Central memory CD8-positive, alpha-beta T cell (primary cell): ENCODE measurements around the gene NGRN.
"Not testable (repeated sequence)": the region's sequence is repeated elsewhere in the genome, so short reads cannot be mapped to it uniquely, and the experiment has no call there.

Experiments used
- ATAC-seq: fragments of 150-1000 bp; cut with Tn5 transposase; replicated peaks from 2 replicates; pipeline ENCODE4 v1.10.0; 2022; ENCODE audit warnings: mild to moderate bottlenecking, moderate FRiP score, moderate number of reproducible peaks; ENCODE audit not compliant: poor library complexity, severe bottlenecking; ENCODE audit errors: extremely low read depth
- DNase-seq, 2 donors: peaks; one replicate each; pipeline ENCODE4 v3.0.0; 2021; ENCODE audit warnings: low spot score in 2 of 2
- H3K27ac Mint-ChIP-seq: one replicate; pipeline ENCODE4 v1.8.0; 2022; ENCODE audit warnings: low read depth, mild to moderate bottlenecking, moderate library complexity, mixed read lengths
- H3K27me3 Mint-ChIP-seq: one replicate; pipeline ENCODE4 v1.8.0; 2022; ENCODE audit warnings: mixed read lengths
- H3K36me3 Mint-ChIP-seq: one replicate; pipeline ENCODE4 v1.8.0; 2022; ENCODE audit warnings: mild to moderate bottlenecking, moderate library complexity, mixed read lengths; ENCODE audit not compliant: insufficient read depth
- H3K4me1 Mint-ChIP-seq: one replicate; pipeline ENCODE4 v1.8.0; 2022; ENCODE audit warnings: mixed read lengths
- H3K4me3 Mint-ChIP-seq: one replicate; pipeline ENCODE4 v1.8.0; 2022; ENCODE audit warnings: mild to moderate bottlenecking, moderate library complexity, mixed read lengths
- H3K9me3 Mint-ChIP-seq: one replicate; pipeline ENCODE4 v1.8.0; 2022; ENCODE audit warnings: mixed read lengths

The NGRN gene

DNA sequence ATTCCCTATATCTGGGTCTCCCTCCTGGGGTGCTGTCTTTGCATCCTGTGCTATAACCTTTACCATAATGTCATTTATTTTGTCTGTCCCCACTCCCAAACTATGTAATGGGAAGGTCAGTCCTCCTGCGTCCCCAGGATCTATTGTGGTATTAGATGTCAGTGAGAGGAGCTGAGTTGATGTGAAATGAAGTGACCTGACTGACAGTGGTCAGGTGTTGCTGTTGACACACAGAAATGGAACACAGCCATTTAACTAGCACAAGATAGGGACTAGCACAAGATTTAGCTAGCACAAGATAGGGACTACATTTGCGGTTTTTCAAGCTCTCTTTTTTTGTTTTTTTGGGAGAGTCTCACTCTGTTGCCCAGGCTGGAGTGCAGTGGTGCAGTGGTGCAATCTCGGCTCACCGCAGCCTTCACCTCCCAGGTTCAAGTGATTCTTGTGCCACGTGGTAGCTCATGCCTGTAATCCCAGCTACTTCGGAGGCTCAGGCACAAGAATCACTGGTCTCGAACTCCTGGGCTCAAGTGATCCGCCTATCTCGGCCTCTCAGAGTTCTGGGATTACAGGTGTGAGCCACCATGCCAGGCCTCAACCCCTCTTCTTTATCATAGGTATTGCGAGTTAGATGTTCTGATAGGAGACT, 5.2 kb downstream of the NGRN start:
- Mint-ChIP-seq H3K4me1 (peaks cover 67% of the 10 kb centered on the region), H3K27me3 (no peaks in the 10 kb centered on the region), H3K4me3 (peak overlapping the region; percentile 29), H3K36me3 (peaks cover 57% of the 10 kb centered on the region), H3K27ac (peak overlapping the region; percentile 74), H3K9me3 (no peaks in the 10 kb centered on the region)
- DNase-seq (no peak), ATAC-seq (no peak)

DNA sequence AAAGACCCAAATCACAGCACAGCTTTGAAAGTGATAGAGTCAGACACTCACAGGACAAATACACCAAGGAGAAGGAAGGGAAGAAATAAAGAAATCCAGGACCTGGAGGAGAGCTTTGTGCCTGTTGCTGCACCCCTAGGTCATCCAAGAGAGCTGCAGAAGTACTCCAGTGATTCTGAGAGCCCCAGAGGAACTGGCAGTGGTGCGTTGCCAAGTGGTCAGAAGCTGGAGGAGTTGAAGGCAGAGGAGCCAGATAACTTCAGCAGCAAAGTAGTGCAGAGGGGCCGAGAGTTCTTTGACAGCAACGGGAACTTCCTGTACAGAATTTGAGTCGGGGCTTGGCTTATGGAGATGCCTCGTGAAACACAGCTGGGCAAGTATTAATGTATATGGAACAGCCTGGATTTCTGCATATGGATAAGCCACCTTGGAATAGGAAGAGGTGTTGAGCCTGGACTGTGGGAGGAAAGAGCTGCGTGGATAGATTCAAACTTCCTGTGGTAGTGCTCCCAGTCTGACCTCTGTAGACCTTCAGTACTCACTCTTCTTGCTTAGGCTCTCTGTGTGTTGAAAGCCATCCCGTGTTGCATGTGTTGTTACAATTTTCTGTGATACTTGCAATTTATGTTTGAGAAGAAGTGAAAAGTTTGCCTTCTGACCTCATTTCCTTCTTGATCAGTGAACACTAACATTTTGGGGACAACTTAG, 6.1 kb downstream of the NGRN start:
- peaks cover 63% of the 10 kb centered on the region for H3K4me1 Mint-ChIP-seq
- no peaks in the 10 kb centered on the region for H3K27me3 Mint-ChIP-seq
- no peak for DNase-seq
- ATAC-seq, result no peak
- H3K9me3 Mint-ChIP-seq, result no peaks in the 10 kb centered on the region
- peak overlapping the region; percentile 48 for H3K27ac Mint-ChIP-seq
- H3K4me3 Mint-ChIP-seq, result no peak overlapping the region
- peaks cover 49% of the 10 kb centered on the region for H3K36me3 Mint-ChIP-seq

DNA sequence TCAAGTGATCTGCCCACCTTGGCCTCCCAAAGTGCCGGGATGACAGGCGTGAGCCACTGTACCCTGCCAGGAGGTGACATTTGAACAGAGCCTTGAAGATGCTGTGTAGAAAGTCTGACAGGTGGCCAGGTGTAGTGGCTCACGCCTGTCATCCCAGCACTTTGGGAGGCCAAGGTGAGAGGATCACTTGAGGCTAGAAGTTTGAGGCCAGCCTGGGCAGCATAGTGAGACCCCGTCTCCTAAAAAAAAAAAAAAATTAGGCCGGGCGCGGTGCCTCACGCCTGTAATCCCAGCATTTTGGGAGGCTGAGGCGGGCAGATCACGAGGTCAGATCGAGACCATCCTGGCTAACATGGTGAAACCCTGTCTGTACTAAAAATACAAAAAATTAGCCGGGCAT, 13.0 kb downstream of the NGRN start:
- Mint-ChIP-seq H3K4me1 (peaks cover 11% of the 10 kb centered on the region), H3K36me3 (peaks cover 18% of the 10 kb centered on the region)
- not testable (repeated sequence) for H3K27me3 Mint-ChIP-seq, H3K27ac Mint-ChIP-seq, ATAC-seq, DNase-seq, H3K4me3 Mint-ChIP-seq, H3K9me3 Mint-ChIP-seq

DNA sequence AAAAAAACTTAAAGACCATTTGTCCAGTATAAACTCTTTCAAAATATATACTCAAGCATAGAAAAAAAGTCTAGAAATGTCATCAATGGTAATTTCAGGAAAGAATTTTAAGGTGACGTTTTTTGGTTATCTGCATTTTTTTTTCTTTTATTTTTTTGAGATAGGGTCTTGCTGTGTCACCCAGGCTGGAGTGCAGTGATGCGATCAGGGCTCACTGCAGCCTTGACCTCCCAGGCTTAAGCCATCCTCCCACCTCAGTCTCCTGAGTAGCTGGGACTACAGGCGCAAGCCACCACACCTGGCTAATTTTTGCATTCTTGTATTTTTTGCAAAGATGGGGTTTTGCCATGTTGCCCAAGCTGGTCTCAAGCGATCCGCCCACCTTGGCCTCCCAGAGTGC, 15.3 kb downstream of the NGRN start:
- not testable (repeated sequence) for H3K36me3 Mint-ChIP-seq, H3K27me3 Mint-ChIP-seq, H3K4me1 Mint-ChIP-seq, H3K27ac Mint-ChIP-seq, H3K4me3 Mint-ChIP-seq, ATAC-seq, DNase-seq, H3K9me3 Mint-ChIP-seq

DNA sequence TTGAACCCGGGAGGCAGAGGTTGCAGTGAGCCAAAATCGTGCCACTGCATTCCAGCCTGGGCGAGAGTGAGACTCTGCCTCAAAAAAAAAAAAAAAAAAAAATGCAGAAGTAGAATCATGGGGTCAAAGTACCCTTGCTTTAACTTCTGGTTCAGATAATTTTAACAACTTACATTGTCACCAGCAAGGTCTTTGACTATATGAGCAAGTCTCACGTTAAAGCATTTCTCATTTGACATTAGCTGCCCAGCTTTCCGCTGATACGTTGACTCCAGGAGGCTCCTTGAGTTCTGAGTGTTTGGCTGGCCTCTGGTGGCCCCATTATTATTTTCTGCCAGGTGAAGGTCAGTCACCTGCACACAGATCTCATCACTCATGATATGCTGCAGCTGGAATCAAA, 16.2 kb downstream of the NGRN start:
- H3K9me3 Mint-ChIP-seq, H3K27me3 Mint-ChIP-seq, H3K36me3 Mint-ChIP-seq, H3K27ac Mint-ChIP-seq, H3K4me1 Mint-ChIP-seq, ATAC-seq, DNase-seq, H3K4me3 Mint-ChIP-seq: not testable (repeated sequence)

DNA sequence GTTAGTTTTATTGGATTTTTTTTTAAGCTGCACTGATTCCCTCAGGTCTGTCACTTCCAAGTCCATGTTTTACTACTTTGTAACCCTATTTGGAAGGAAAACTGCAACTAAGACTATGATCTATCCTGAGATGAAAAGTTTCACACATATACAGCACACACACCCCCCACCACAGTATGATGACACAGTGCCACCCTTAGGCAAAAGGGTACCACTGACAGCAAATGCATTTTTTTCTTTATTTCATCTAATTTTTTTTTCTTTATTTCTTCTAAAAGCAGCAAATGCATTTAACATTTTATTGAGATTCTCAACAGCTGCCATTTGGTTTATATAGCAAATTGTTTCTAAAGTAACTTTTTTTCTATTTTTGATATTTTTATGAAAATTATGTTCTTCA, 21.2 kb downstream of the NGRN start:
- no peak for DNase-seq
- Mint-ChIP-seq H3K4me3 (no peak overlapping the region), H3K4me1 (no peaks in the 10 kb centered on the region), H3K27ac (no peak overlapping the region), H3K27me3 (no peaks in the 10 kb centered on the region), H3K36me3 (no peaks in the 10 kb centered on the region), H3K9me3 (no peaks in the 10 kb centered on the region)
- ATAC-seq, result peak; percentile 56

DNA sequence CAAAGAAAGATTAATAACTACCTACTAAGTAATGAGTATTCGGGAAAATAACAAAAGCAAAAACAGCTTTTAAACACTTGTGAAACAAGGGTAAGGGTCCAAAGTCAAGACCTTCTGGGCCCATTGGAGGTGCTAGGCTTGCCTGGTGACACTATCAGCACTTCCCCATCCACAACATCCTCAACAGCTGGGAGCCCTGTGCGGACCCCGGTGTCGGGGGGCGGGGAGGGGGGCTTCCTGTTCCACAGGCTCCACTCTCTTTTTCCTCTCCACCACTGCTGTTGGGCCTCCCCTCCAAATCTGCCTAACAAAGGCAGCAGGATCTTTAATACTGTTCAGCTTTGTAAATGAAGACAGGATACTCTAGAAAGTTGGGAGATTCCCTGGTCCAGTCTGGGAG, 21.6 kb downstream of the NGRN start:
- DNase-seq (no peak), ATAC-seq (no peak)
- Mint-ChIP-seq H3K36me3 (no peaks in the 10 kb centered on the region), H3K27me3 (no peaks in the 10 kb centered on the region), H3K27ac (no peak overlapping the region), H3K9me3 (no peaks in the 10 kb centered on the region), H3K4me3 (no peak overlapping the region), H3K4me1 (no peaks in the 10 kb centered on the region)

DNA sequence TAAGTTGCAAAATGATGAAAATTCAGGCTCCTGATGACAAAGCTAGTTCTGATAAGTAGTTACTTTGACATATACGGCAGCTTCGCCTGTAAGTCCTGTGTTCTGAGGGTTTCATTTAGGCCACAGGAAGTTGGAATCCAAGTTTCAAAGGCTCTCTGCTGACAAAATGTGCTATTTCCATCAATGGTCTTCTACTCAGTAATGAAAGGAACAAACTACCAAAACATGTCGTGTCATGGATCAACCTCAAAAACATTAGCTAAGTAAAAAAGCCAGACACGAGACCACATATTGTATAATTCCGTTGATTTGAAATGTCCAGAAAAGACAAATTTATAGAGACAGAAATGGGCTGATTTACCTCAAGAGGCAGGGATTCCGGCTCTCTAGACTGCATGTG, 22.5 kb downstream of the NGRN start:
- Mint-ChIP-seq H3K9me3 (no peaks in the 10 kb centered on the region), H3K27ac (no peak overlapping the region)

DNA sequence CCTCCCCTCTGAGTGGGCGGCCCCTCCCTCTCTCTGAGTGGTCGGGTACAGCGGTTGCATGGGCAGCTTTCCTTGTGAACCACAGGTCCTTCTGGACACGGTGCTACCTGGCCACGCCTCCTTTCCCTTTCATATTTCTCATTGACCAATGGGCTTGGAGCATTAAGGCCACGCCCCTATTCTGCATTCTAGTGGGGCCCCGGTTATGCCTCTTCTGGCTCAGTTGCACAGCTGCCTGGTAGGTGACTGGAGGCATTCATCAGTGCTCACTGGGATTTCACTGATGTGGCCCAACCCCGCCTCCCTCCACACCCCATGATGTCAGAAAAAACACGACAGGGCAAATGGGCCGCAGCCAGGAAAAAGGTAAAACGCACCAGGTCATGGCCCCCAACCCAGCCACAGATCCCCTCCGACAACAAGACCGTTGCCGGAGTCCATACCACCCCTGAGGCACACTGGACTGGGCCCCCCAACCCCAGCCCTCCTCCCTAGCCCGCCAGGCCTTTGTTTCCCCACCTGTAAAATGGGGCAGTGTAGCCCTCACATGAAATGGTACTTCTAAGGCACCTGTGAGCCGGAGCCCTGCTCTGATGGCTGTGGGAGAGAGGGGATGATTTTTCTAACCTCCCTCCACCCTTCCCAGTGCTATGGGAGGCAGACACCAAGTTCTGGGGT, 26.3 kb downstream of the NGRN start:
- ATAC-seq (no peak), DNase-seq (no peak)
- H3K9me3 Mint-ChIP-seq, result no peaks in the 10 kb centered on the region
- H3K4me1 Mint-ChIP-seq, result peaks cover 9% of the 10 kb centered on the region
- no peaks in the 10 kb centered on the region for H3K36me3 Mint-ChIP-seq
- no peak overlapping the region for H3K4me3 Mint-ChIP-seq
- no peaks in the 10 kb centered on the region for H3K27me3 Mint-ChIP-seq
- H3K27ac Mint-ChIP-seq, result no peak overlapping the region

More for the DNA sequence above, 22.5 kb downstream of the NGRN start:
- H3K36me3 Mint-ChIP-seq, result no peaks in the 10 kb centered on the region
- H3K27me3 Mint-ChIP-seq, result no peaks in the 10 kb centered on the region
- DNase-seq, result no peak
- H3K4me1 Mint-ChIP-seq, result no peaks in the 10 kb centered on the region
- no peak for ATAC-seq
- no peak overlapping the region for H3K4me3 Mint-ChIP-seq

DNA sequence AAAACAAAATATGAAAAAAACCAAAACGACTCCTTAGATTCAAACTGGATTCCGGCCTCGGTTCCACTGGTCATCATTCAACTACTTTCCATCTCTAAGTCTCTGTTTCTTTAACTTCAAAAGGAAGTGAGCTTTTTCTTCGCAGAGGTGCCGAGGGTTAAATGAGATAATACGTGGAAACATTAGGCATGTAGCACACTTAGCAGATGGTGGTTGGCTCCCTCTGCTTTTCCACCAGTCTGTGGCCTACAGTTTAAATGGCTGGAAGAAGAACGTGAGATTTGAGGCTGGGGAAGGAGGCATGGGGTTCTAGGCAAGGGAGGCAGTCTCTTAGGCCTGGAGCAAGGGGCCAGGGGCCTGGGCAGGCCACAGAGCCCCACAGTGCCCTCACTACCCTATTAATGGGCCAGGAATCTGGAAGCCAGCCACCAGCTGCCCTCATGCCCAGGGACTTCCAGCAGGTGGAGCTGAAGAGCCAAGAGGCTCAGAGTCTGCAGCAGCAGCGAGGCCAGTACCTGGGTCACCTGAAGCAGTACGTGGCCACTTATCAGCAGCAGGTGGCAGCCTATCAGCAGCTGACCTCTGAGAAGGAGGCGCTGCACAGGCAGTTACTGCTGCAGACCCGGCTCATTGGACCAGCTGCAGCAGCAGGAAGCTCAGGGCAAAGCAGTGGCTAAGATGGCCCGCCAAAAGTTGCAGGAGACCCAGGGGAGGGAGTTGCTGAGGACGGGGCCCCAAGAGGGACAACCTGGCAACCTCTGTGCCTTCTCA, 27.8 kb downstream of the NGRN start:
- H3K27me3 Mint-ChIP-seq, H3K36me3 Mint-ChIP-seq, ATAC-seq, H3K9me3 Mint-ChIP-seq, H3K4me1 Mint-ChIP-seq, H3K27ac Mint-ChIP-seq, H3K4me3 Mint-ChIP-seq: not testable (repeated sequence)
- DNase-seq, result peak; percentile 48 to 60

DNA sequence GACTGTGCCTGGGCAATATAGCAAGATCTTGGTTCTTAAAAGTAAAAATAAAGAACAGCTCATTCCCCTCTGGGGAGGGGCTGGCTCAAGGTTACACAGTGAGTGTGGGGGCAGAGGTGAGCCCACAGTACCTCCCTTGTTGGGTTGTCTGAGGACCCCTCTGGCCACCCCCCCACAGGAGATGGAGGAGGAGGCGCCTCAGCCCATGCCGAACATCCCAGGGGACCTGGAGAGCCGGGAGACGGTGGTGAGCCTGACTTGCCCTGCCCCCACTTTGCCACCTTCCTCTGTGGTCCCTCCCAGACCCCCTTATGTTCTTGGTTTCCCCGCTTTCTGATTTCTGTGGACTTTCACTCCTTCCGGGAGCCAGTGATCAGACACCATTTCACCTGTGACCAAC, 28.7 kb downstream of the NGRN start:
- Mint-ChIP-seq H3K4me1 (peaks cover 9% of the 10 kb centered on the region), H3K27ac (no peak overlapping the region), H3K9me3 (no peaks in the 10 kb centered on the region)

DNA sequence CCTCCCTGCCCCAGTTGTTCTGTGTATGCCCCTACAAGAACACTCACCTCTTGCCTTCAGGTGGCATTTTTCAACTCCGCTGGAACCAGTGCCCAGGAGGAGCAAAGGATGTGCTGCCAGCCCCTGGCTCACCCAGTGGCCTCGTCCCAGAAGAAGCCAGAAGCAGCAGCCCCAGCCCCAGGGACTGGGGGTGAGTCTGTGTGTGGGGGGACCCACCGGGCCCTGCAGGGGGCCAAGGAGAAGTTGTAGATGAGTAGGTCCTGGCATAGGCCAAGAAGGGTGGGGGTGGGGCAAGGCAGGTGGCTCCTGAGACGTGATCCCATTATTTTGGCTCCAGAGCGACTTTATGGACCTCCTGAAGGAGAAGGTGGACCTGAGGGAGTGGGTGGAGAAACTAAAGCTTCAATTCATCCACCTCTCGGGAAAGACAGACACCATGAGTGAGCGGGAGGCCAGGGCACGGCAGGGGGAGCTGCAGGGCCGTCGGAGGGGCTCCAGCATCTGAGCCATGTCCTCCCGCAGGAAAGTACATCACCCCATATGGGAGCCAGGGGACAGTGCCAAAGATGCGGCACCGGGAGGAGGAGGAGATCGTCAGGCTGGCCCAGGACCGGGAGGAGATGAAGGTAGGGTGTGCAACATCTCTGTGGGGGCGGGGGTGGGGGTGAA, 29.3 kb downstream of the NGRN start:
- Mint-ChIP-seq H3K4me1 (peaks cover 9% of the 10 kb centered on the region), H3K27ac (no peak overlapping the region), H3K9me3 (no peaks in the 10 kb centered on the region), H3K4me3 (no peak overlapping the region), H3K36me3 (no peaks in the 10 kb centered on the region), H3K27me3 (no peaks in the 10 kb centered on the region)
- DNase-seq (no peak), ATAC-seq (no peak)

More for the DNA sequence above, 28.7 kb downstream of the NGRN start:
- DNase-seq (no peak), ATAC-seq (no peak)
- H3K36me3 Mint-ChIP-seq, result no peaks in the 10 kb centered on the region
- no peaks in the 10 kb centered on the region for H3K27me3 Mint-ChIP-seq
- H3K4me3 Mint-ChIP-seq, result no peak overlapping the region
